ENCODE results near the gene ZNF507.
"Not testable (repeated sequence)": the region's sequence is repeated elsewhere in the genome, so short reads cannot be mapped to it uniquely, and the experiment has no call there.

Gene ZNF507

GRCh38 chr19:32407004-32407992, 61.9 kb downstream of the ZNF507 start:
- DNase-seq (ENCODE audit: low read depth in 2 of 2) = no peak

DNA sequence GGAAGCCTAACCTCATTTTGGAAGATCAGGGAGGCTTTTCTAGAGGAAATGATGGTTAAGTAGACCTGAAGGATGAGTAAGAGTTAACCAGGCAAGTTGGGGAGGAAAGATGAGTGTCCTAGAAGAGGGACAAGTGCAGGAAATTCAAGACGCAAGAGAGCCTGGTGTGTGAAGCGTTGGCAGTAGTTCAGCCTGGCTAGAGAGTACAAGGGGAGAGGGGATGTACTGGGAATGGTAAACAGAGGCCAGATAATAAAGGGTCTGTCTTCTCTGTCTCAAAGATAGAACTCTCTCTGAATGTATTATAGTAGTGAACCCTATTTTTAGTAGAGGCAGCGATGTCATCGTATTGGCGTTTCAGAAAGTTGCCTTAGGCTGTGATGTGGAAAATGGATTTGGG, 69.8 kb downstream of the ZNF507 start:
- no peak for DNase-seq (ENCODE audit: low read depth in 2 of 2)

GRCh38 chr19:32415669-32416068, 70.3 kb downstream of the ZNF507 start:
- no peak for DNase-seq (ENCODE audit: low read depth in 2 of 2)

DNA sequence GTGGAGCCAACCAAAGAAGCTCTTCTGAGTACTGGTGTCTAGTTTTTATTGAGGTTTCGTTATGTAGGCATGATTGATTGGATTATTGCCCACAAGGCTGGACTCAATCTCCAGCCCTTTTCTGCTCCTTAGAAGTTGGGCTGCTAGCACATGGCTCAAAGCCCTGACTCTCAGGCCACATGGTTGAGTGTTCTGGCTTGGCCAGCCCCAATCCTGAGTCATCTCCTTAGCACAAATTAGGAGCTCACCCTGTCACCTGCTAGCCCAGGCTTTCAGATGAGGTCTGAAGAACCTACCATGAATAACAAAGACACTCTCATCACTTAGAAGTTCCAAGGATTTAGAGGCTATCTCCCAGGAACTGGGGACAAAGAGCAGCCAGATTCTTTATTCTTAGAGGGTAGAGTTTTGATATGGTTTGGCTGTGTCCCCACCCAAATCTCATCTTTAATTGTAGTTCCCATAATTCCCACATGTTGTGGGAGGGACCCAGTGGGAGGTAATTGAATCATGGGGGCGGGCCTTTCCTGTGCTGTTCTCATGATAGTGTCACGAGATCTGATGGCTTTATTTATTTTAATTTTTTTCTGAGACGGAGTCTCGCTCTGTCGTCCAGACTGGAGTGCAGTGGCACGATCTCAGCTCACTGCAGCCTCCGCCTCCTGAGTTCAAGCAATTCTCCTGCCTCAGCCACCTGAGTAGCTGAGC, 71.5 kb downstream of the ZNF507 start:
- no peak for DNase-seq (ENCODE audit: low read depth in 2 of 2)

DNA sequence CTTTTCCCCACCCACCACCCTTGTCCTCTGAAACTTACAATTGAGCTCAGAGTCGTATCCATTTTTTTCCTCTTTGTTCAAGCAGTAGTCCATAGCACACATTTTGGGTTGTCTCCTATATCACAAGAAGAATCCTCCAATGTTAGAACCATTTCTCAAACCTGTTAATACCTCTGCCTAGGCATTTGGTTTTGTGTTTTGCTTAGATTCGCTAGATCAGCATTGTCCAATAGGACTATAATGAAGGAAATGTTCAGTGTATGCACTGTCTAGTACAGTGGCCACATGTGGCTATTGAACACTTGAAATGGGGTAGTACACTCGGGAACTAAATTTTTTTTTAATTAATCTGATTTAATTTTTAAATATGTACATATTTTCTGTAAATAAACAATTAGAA, 72.7 kb downstream of the ZNF507 start:
- no peak for DNase-seq (ENCODE audit: low read depth in 2 of 2)

GRCh38 chr19:32421589-32422361, 76.4 kb downstream of the ZNF507 start:
- no peak for DNase-seq (ENCODE audit: low read depth in 2 of 2)

GRCh38 chr19:32422435-32422834, 77.0 kb downstream of the ZNF507 start:
- no peak for DNase-seq (ENCODE audit: low read depth in 2 of 2)

DNA sequence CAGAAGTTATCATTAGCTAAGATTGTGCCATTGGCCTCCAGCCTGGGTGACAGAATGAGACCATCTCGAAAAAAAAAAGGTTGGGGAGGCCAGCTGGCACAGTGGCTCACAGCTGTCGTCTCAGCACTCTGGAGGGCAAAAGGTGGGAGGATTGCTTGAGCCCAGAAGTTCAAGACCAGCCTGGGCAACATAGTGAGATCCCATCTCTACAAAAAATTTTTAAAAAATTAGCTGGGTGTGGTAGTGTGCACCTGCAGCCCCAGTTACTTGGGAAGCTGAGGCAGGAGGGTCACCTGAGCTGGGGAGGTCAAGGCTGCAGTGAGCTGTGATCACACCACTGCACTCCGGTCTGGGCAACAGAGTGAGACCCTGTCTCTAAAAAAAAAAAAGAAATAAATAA, 78.5 kb downstream of the ZNF507 start:
- not testable (repeated sequence) for DNase-seq (ENCODE audit: low read depth in 2 of 2)

- DNase-seq (ENCODE audit: low read depth in 2 of 2) = no peak
Observed at GRCh38 chr19:32427536-32427935, 82.1 kb downstream of the ZNF507 start.

DNA sequence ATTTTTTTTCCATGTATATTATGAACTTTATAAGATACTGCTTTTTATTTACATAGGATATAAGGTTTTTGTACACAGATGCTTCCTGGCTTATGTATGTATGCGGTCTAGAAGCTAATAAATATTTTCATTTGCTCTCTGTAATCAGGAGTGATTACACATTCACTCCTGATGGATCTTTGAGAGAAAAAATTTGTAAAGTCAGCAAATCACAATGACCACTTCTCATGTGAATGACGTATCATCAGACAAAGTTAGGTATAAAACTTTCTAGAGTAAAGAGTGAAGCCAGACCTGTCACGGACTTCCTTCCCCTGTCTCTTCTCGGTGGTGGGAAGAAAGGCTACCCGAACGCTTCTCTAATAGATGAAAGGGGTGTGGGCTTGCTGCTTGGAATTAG, 91.3 kb downstream of the ZNF507 start:
- no peak for DNase-seq (ENCODE audit: low read depth in 2 of 2)

DNA sequence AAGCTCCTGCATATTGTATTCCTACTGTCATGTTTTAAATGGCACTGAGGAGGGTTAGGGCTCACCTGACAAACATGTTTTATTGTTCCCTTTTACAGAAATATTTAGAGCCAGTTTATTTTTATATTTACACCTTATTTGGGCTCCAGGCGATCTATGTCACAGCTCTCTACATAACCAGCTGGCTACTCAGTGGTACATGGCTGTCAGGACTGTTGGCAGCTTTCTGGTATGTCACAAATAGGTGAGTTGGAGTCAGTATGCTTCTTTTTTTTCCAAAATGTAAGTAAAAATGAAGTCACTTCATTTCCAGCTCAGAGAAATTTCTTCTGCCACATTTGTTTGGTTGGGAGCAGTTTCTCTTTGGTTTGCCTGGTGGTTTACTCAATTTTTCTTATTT, 91.7 kb downstream of the ZNF507 start:
- no peak for DNase-seq (ENCODE audit: low read depth in 2 of 2)
